Skeletal muscle tissue (tissue), 4 donors: ENCODE measurements around the gene ANKRD17. TPM values are rescaled to one million over a fixed set of nuclear protein-coding genes. Genes with fewer than 3 reads are reported as not detected.
"Not testable (repeated sequence)": the region's sequence is repeated elsewhere in the genome, so short reads cannot be mapped to it uniquely, and the experiment has no call there.

ENCODE experiments used
- H3K27ac ChIP-seq: one replicate; pipeline ENCODE4 v1.7.0; 2013; ENCODE audit warnings: mild to moderate bottlenecking, low read depth, low read length, inconsistent platforms
- H3K27me3 ChIP-seq, 3 donors: one replicate each; pipeline ENCODE4 v1.7.0; 2013; ENCODE audit warnings: low read length in 3 of 3; ENCODE audit not compliant: control insufficient read depth in 3 of 3, insufficient read depth in 3 of 3
- H3K36me3 ChIP-seq, 3 donors: one replicate each; pipeline ENCODE4 v1.7.0; 2013; ENCODE audit warnings: low read length in 3 of 3; ENCODE audit not compliant: control insufficient read depth in 3 of 3, insufficient read depth in 3 of 3
- H3K4me1 ChIP-seq, 3 donors: one replicate each; pipeline ENCODE4 v1.7.0; 2013; ENCODE audit warnings: low read length in 3 of 3, mild to moderate bottlenecking in 3 of 3; ENCODE audit not compliant: control insufficient read depth in 3 of 3, insufficient read depth in 3 of 3
- H3K4me3 ChIP-seq, 3 donors: one replicate each; pipeline ENCODE4 v1.7.0; 2013; ENCODE audit warnings: low read length in 3 of 3
- H3K9ac ChIP-seq, 3 donors: one replicate each; pipeline ENCODE4 v1.7.0; 2013; ENCODE audit warnings: low read length in 3 of 3, mild to moderate bottlenecking in 3 of 3, moderate library complexity in 2 of 3, low read depth in 1 of 3
- H3K9me3 ChIP-seq, 3 donors: one replicate each; pipeline ENCODE4 v1.7.0; 2013; ENCODE audit warnings: low read length in 3 of 3; ENCODE audit not compliant: control insufficient read depth in 3 of 3
- total RNA-seq: library from RNA; depleted of rRNA; stranded (reverse); fragments of >200 nt; gene quantifications from one replicate; pipeline ENCODE4 v1.2.3, GENCODE V29; 2014
- donor health status: Osteomylitis.

ANKRD17 gene
- total RNA-seq, 1 donor from 2014 or later, result 46.4 TPM

GRCh38 chr4:73208376-73208775, 50.2 kb downstream of the ANKRD17 start:
- no peak overlapping the region for H3K27ac ChIP-seq
- peaks cover 0 to 4% (median 0%) of the 10 kb centered on the region in 3 donors for H3K4me1 ChIP-seq
- H3K27me3 ChIP-seq, result no peaks in the 10 kb centered on the region
- no peaks in the 10 kb centered on the region for H3K36me3 ChIP-seq
- H3K4me3 ChIP-seq, result no peak overlapping the region
- no peak overlapping the region for H3K9ac ChIP-seq
- H3K9me3 ChIP-seq, result no peaks in the 10 kb centered on the region

GRCh38 chr4:73206236-73206635, 52.4 kb downstream of the ANKRD17 start:
- Histone ChIP-seq H3K27ac (no peak overlapping the region), H3K4me1 (no peaks in the 10 kb centered on the region), H3K27me3 (no peaks in the 10 kb centered on the region), H3K36me3 (no peaks in the 10 kb centered on the region), H3K4me3 (no peak overlapping the region), H3K9me3 (no peaks in the 10 kb centered on the region), H3K9ac (no peak overlapping the region)

DNA sequence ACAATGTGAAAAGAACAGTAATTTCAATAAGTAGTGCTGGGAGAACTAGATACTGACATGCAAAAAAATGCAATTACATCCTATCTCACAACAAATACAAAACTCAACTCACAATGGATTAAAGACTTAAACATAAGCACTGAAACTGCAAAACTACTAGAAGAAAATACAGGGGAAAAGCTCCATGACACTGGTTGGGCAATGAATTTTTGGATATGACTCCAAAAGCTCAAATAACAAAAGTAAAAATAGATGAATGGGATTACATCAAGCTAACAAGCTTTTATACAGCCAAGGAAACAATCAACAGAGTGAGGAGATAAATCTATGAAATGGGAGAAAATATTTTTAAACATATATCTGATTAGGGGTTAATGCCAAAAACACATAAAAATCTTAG, 53.1 kb downstream of the ANKRD17 start:
- no peak overlapping the region for H3K9ac ChIP-seq
- no peaks in the 10 kb centered on the region for H3K27me3 ChIP-seq
- no peaks in the 10 kb centered on the region for H3K36me3 ChIP-seq
- no peak overlapping the region for H3K4me3 ChIP-seq
- no peaks in the 10 kb centered on the region for H3K4me1 ChIP-seq
- H3K9me3 ChIP-seq, result no peaks in the 10 kb centered on the region
- no peak overlapping the region for H3K27ac ChIP-seq

- H3K27me3 ChIP-seq, H3K36me3 ChIP-seq, H3K9ac ChIP-seq, H3K4me3 ChIP-seq, H3K4me1 ChIP-seq, H3K9me3 ChIP-seq, H3K27ac ChIP-seq: not testable (repeated sequence)
Measured at GRCh38 chr4:73203976-73204375, 54.6 kb downstream of the ANKRD17 start.

DNA sequence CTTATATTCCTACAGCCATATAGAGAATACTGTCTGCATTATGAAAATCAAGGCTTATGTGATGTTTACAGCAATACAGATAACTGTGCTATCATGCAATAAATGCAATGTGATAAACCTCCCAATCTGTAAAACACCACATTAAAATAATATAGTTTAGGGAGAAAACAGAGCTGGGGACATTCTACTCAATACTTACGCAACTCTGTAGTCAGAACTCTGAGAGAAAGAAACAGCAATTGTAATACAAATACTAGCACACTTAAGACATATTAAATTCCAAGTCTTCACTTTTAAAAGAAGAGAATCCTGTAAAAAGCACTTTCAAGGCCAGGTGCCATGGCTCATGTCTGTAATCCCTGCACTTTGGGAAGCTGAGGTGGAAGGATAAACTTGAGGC, 61.4 kb downstream of the ANKRD17 start:
- H3K9me3 ChIP-seq, result no peaks in the 10 kb centered on the region
- no peak overlapping the region for H3K27ac ChIP-seq
- H3K4me3 ChIP-seq, result no peak overlapping the region
- no peak overlapping the region for H3K9ac ChIP-seq
- H3K36me3 ChIP-seq, result no peaks in the 10 kb centered on the region
- H3K4me1 ChIP-seq, result peaks cover 0 to 8% (median 0%) of the 10 kb centered on the region in 3 donors
- H3K27me3 ChIP-seq, result no peaks in the 10 kb centered on the region

DNA sequence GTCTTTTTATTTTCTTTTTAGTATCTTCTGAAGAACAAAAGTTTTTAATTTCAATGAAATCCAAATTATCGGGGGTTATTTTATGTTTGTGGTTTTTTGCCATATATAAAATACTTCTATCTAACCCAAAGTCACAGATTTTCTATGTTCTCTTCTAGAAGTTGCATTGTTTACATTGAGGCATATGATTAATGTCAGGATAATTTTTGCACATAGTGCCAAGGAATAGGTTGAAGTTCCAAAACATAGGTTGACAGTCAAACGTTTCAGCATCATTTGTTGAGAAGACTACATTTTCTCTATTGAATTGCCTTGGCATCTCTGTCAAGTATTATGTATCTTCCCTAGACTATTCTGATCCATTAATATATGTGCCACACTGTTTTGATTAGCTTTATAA, 64.5 kb downstream of the ANKRD17 start:
- Histone ChIP-seq H3K36me3 (no peaks in the 10 kb centered on the region), H3K9me3 (no peaks in the 10 kb centered on the region), H3K27me3 (no peaks in the 10 kb centered on the region), H3K4me1 (no peaks in the 10 kb centered on the region), H3K27ac (no peak overlapping the region), H3K9ac (no peak overlapping the region), H3K4me3 (no peak overlapping the region)

GRCh38 chr4:73193659-73194058, 64.9 kb downstream of the ANKRD17 start:
- Histone ChIP-seq H3K4me1 (no peaks in the 10 kb centered on the region), H3K9me3 (no peaks in the 10 kb centered on the region), H3K27ac (no peak overlapping the region), H3K4me3 (no peak overlapping the region), H3K9ac (no peak overlapping the region), H3K36me3 (no peaks in the 10 kb centered on the region), H3K27me3 (no peaks in the 10 kb centered on the region)

DNA sequence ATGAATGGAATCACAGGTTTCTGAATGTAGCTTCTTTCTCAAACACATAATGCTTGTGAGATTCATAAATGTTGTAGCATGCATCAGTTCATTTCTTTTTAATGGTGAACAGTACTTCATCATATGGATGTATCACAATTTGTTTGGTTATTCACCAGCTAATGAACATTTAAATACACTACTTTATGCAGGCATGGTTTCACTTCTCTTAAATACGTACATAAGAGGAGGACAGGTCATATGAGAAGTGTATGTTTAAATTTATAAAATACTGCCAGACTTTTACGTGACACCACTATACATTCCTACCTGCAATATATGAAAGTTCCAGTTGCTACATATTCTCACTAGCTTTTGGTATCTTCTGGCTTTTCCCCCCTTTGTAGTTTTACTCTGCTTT, 65.4 kb downstream of the ANKRD17 start:
- H3K4me3 ChIP-seq, result no peak overlapping the region
- H3K9ac ChIP-seq, result no peak overlapping the region
- H3K27me3 ChIP-seq, result no peaks in the 10 kb centered on the region
- H3K27ac ChIP-seq, result no peak overlapping the region
- H3K4me1 ChIP-seq, result no peaks in the 10 kb centered on the region
- H3K9me3 ChIP-seq, result no peaks in the 10 kb centered on the region
- H3K36me3 ChIP-seq, result no peaks in the 10 kb centered on the region

GRCh38 chr4:73189274-73189810, 69.3 kb downstream of the ANKRD17 start:
- no peak overlapping the region for H3K27ac ChIP-seq
- no peaks in the 10 kb centered on the region for H3K36me3 ChIP-seq
- no peak overlapping the region for H3K9ac ChIP-seq
- H3K4me3 ChIP-seq, result no peak overlapping the region
- no peaks in the 10 kb centered on the region for H3K27me3 ChIP-seq
- H3K4me1 ChIP-seq, result no peaks in the 10 kb centered on the region
- H3K9me3 ChIP-seq, result no peaks in the 10 kb centered on the region

GRCh38 chr4:73187325-73187724, 71.3 kb downstream of the ANKRD17 start:
- H3K27me3 ChIP-seq, result no peaks in the 10 kb centered on the region
- no peaks in the 10 kb centered on the region for H3K36me3 ChIP-seq
- no peak overlapping the region for H3K9ac ChIP-seq
- H3K27ac ChIP-seq, result no peak overlapping the region
- no peaks in the 10 kb centered on the region for H3K4me1 ChIP-seq
- H3K4me3 ChIP-seq, result no peak overlapping the region
- H3K9me3 ChIP-seq, result no peaks in the 10 kb centered on the region

DNA sequence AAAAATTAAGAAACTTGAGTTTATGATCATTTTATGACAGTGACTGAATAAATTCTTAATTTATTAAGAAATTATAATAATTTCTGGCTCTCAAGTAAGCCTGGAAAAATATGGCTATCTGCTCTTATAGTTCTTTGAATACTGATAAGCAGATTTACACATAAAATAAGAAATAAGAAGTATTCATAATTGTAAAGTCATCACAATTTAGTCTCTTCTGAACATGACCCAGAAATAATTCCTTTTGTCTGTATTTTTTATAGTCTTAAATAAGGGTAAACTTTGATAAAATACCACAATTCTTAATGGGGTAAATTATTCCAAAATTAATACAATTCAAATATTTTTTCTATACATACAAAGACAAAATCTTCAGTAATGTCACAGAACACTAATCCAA, 72.7 kb downstream of the ANKRD17 start:
- Histone ChIP-seq H3K9me3 (no peaks in the 10 kb centered on the region), H3K4me3 (no peak overlapping the region), H3K27ac (no peak overlapping the region), H3K4me1 (no peaks in the 10 kb centered on the region), H3K9ac (no peak overlapping the region), H3K36me3 (no peaks in the 10 kb centered on the region), H3K27me3 (no peaks in the 10 kb centered on the region)
